GM21529 (cell line): ENCODE data around the gene MRPL12.

Source experiments
- ATAC-seq: cut with Tn5 transposase; IDR thresholded peaks from one replicate; pipeline ENCODE4 v1.9.1; 2021; ENCODE audit not compliant: unreplicated experiment

Gene MRPL12

DNA sequence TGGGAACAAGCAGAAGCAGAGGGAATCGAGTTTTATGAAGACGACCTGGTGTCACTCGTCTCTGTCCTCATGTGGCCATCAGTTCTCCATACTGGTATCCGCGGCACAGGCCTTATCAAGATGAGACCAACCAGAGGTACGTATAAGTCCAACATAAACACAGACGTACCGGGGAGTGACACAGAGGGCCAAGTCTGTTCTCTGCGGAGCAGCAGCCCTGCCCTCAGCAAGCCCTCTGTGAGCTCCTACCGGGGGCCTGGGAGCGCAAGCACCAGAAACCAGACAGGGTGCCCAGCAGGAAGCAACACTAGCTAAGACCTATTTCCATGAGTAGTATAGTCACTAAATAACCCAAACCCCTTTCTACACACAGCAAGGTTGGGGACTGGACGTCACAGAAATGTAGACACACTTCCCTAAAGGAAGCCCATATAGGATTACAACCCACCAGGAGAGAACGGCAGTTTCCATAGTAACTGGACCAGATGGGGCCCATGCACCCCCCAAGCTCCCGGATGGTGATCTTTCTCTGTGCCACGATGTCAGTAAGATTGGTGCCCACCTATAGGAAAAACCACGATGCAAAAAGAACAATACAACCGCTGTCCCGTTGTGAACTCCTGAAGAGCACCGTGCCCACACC lies 20.5 kb upstream of the MRPL12 start:
- ATAC-seq: no peak

DNA sequence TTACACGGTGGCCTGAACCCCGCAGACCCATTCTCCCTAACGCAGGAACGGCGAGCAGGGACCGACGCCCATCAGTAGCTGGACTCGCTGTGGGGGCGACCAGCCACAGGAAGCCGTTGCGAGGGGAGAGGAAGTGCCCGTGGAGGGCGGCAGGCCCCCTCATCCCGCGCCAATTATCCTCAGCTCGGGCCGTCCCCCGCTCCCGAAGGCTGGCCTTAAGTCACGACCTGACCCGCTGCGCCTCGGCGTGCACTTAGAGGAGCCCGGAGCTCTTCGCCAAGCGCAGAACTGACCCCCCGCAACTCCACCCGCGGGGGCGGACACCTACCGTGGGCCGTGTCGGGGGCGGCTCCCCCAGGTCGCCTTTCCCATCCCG lies 20.0 kb upstream of the MRPL12 start:
- ATAC-seq: peak; percentile 27

DNA sequence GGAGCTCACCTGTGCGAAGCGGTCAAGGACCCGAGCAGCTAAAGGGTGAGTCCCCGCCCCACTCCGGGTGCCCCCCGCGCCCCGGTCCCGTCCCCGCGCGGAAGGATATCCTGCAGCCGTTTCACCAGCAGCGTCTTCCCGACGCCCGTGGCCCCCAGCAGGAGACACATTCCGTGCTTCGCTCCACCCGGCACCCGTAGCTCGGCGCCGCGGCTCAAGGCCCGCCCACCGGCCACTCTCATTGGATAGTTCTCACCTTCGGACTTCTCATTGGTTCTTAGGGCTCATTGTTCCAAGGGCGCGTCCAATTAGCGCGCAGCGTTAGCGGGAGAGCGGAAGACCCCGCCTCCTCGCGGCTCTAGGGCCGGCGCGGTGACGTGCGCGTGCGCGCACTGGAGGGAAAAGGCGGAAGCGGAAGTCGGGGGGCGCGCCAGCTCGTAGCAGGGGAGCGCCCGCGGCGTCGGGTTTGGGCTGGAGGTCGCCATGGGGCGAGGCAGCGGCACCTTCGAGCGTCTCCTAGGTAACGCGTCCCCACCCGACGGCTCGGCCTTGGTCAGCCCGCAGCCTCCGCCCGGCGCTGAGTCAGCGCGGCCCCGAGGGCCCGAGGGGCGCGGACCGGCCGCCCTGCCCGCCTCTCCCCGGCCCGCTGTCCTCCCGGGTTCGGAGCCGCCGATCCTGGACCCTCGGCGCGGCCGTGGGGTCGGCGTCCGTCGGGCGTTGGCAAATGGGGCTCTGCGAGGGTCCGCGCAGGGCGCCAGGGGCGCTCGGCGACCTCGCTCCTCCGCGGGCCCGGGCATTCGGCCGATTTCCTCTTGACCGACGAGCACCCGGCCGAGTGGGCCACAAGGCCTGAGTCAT lies 19.4 kb upstream of the MRPL12 start, which contains the start of the genes ARL16 and HGS:
ARL16 (minus strand) TSS at position 214 of the 858 bp plus-strand sequence; CDS start at position 170, 44 bp downstream.
HGS (plus strand) TSS at position 428 of the 858 bp plus-strand sequence; CDS start at position 484, 56 bp downstream.
- peak; percentile 89 for ATAC-seq

DNA sequence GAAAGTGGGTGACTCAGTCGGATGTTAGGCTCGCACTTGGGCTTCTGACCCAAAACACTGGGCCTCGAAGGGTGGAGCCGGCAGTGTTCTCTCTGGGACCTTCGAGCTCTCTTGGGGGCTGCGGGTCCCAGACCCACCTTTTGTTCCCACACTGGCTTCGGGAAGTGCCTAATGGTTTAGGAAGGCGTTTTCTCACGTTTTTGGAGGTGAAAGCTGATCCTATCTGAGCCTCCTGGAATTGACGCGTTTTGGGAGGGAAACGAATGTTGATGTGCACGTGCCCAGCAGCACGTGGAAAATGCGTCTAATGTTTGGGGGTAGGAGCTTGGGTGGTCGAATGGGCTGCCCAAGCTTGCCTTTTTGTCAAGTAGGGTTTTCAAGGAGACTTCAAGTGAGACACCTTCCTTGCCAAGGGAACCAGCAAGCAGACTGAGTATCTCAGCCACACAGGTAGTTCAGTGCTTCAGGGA lies 18.7 kb upstream of the MRPL12 start:
- no peak for ATAC-seq

DNA sequence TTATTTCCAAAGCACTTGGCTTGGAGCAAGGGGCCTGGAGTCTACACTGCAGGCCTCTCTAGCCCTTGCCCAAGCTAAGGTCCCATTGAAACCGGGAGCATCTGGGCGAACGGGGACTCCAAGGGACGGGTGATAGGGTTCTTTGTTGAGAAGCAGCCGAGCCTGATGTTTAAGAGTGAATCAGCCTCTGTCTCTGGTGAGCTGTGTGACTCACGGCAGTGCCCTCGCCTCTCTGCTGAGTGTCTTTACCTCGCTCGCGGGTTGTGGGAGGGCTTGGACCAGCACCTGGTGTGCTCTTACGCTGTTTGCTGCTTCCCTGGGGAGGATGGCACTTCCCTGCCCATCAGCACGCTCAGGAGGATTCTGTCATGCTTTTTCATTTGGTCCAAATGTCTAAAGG lies 18.1 kb upstream of the MRPL12 start:
- ATAC-seq: no peak

DNA sequence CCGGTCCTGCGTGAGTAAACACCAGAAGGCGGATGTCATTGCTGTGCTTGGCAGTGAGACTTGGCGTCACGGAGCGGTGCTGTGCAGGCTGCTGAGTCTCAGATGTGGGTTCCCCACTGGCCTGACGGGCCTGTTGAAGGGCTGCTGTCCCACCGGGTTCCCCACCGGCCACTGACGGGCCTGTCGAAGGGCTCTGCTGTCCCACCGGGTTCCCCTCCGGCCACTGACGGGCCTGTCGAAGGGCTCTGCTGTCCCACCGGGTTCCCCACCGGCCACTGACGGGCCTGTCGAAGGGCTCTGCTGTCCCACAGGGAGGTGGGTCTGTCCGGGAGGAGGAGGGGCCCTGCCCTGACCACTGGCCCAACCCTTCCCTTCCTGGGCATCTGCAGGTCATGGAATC lies 16.6 kb upstream of the MRPL12 start:
- ATAC-seq: no peak

DNA sequence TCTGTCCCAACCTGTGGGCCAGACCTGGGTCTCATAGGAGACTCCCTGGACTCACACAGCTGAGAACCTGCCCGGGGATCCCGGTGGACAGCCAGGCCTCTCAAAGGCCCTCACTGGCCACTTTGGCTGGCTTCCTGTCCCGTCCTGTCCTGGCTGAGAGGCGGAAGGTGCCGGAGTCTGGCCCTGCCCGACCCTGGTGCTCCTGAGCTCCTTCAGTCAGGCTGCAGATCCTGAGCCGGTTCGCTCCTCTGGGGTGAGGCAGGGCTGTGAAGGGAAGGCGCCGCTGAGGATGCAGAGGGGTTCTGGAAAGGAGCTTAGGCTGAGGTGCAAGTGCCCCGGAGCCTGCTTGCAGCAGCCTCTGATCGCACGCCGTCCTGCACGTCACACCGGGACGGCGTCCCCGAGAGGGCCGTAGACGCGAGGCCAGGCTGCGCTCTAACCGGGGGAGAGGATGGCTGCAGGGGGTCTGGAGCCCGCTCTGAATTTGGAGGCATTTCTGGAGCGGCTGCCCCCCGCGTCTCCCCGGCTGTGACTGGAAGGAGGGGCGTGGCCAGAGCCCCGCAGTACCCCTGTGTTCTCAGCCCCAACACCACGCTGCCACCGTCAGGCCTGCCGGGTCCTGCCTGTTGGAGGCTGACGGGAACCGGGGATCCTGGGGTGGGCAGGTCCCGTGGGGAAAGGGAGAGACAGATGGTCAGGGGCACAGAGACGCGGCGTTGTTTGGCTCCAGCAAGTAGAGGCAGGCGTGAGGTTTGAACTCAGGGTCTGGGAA lies 15.2 kb upstream of the MRPL12 start:
- ATAC-seq: no peak

DNA sequence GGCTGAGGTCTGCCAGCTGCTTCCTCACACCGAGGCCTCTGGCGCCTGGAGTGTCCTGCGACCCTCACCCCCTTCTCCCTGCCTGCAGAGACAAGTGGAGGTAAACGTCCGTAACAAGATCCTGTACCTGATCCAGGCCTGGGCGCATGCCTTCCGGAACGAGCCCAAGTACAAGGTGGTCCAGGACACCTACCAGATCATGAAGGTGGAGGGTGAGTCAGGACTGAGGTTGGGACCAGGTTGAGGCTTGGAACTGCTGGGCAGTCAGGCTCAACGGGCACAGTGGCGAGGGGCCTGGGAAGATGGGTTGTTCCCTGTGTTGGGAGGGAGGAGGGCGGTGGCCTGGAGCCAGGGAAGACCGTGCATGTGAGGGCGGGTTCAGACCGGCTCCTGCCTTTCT lies 14.6 kb upstream of the MRPL12 start:
- no peak for ATAC-seq

DNA sequence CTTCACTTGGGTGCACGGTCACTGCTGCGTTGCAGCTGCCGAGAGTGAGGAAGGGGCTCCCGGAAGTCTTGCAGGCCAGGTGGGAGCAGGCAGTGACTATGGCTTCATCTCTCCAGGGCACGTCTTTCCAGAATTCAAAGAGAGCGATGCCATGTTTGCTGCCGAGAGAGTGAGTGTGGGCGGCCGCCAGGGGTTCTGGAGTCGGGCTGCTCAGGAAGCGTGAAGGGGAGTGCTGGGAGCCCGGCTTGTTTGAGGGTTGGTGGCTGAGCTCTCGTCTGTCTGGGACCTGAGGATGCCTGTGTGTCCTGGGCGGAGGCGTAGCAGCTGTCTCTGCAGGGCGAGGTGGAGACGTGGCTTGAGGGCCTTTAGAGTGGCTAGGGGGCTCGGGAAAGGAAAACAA lies 13.1 kb upstream of the MRPL12 start:
- no peak for ATAC-seq

DNA sequence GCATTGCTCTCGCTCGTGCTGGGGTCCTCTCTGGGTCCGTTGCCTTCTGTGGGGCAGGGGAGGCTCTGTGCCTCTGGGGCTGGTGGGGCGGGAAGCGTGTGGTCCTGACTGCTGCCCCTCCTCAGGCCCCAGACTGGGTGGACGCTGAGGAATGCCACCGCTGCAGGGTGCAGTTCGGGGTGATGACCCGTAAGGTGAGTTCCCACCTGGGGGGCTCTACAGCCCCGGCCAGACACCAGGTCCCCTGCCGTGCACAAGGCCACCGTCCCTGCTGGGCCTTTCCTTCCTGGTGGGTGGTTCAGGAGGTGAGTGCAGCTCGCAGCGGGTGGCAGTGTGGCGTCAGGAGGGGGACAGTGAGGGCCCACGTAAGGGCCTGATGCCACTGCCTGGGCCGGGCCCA lies 12.6 kb upstream of the MRPL12 start:
- no peak for ATAC-seq

DNA sequence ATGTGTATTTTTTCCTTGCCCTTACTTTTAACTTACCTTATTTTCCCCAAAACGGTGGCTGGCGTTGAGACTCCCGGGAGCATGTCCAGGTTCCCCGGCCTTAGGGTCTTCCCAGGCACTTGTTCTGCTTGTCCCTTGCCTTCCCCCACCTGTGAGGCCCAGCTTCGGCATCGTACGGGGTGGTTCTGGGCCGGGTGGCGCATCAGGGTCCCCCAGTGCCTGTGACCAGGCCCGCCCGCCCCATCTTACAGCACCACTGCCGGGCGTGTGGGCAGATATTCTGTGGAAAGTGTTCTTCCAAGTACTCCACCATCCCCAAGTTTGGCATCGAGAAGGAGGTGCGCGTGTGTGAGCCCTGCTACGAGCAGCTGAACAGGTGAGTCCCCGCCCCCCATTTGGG lies 12.0 kb upstream of the MRPL12 start:
- ATAC-seq: no peak

DNA sequence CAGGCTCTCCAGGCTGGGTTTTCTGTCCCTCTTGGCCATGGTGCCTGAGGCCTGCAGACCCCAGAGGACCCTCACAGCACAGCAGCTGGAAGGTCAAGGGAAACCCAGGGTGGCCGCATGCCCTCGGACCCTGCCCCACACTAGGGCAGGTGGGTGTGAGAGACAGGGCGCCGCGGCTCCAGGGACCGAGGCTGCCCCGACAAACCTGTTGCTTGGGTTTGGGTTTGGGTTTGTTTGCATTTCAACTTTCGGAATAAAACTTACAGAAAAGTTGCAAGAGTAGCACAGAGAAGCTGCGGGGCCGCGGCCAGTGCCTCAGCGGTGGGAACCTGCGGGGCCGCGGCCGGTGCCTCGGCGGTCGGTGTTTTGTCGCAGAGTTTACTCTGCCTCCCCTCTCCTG lies 11.6 kb upstream of the MRPL12 start:
- ATAC-seq: no peak

DNA sequence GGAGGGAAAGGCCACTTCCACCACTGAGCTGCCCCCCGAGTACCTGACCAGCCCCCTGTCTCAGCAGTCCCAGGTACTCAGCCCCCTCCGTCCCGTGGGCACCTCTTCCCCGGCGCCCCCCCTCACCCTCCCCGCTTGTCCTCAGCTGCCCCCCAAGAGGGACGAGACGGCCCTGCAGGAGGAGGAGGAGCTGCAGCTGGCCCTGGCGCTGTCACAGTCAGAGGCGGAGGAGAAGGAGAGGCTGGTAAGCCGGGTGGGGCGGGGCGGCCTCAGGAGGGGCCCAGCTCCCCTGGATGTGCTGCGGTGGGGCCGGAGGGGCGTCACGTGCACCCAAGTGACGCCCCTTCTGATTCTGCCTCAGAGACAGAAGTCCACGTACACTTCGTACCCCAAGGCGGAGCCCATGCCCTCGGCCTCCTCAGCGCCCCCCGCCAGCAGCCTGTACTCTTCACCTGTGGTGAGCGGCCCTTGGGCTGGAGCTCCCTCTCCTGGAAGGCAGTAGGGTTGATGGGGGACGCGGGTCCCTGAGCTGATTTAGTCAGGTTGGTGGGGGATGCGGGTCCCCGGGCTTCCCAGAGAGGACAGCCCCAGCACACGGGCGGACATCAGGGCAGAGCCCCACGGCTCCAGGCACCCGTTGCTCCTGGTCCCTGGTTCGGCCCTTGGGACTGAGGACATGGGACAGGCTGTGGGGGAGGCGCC lies 9.5 kb upstream of the MRPL12 start:
- ATAC-seq: no peak

DNA sequence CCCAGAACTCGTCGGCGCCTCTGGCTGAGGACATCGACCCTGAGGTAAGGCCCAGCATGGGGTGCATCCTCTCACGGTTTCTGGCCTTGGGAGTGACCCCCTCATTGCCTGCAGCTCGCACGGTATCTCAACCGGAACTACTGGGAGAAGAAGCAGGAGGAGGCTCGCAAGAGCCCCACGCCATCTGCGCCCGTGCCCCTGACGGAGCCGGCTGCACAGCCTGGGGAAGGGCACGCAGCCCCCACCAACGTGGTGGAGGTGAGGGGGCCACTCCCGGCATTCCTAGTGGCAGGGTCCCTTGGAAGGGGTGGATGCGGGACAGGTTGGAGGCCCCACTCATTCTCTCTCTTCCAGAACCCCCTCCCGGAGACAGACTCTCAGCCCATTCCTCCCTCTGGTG lies 8.4 kb upstream of the MRPL12 start:
- ATAC-seq: no peak

DNA sequence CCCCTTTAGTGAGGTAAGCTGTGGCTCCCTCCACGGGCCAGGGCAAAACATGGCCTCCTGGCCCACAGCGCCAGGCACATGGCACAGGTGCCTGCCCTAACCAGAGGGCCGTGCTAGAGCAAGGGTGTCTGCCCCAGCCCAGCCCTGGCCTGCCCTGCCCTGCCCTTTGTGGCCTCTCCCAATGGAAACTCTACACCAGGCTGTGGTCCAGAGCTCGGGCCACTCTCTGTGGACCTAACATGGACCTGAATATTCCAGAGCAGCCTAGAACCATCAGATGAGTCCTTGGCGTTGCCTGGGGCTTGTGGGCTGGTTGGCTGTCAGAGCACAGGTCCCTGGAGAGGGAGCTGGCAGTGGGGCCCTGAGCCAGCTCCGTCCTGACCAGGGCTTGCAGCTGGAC lies 8.0 kb upstream of the MRPL12 start:
- ATAC-seq: no peak

DNA sequence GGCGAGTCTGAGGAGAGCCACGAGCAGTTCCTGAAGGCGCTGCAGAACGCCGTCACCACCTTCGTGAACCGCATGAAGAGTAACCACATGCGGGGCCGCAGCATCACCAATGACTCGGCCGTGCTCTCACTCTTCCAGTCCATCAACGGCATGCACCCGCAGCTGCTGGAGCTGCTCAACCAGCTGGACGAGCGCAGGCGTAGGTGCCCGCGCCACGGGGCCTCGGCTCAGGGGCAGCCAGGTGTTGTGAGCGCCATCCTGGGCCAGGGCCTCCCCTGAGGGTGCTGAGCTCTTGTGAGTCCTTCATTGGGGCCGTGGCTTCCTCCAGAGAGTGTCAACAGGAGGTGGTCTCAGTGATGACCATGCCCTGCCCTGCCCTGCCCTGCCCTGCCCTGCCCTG lies 7.4 kb upstream of the MRPL12 start:
- ATAC-seq: no peak

DNA sequence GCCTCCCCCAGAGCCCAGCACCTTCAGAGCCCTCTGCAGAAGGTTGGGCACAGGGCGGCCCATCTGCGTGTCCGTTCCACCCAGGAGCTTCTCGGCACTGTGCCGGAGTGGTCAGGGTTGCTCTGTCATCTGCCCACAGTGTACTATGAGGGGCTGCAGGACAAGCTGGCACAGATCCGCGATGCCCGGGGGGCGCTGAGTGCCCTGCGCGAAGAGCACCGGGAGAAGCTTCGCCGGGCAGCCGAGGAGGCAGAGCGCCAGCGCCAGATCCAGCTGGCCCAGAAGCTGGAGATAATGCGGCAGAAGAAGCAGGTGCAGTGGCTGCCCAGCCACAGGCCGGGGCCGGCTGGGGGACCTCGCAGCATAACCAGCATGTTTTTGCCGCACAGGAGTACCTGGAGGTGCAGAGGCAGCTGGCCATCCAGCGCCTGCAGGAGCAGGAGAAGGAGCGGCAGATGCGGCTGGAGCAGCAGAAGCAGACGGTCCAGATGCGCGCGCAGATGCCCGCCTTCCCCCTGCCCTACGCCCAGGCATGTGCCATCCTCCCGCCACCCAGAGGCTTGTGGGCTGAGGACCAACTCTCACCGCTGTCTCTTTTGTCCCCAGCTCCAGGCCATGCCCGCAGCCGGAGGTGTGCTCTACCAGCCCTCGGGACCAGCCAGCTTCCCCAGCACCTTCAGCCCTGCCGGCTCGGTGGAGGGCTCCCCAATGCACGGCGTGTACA lies 6.8 kb upstream of the MRPL12 start:
- no peak for ATAC-seq

DNA sequence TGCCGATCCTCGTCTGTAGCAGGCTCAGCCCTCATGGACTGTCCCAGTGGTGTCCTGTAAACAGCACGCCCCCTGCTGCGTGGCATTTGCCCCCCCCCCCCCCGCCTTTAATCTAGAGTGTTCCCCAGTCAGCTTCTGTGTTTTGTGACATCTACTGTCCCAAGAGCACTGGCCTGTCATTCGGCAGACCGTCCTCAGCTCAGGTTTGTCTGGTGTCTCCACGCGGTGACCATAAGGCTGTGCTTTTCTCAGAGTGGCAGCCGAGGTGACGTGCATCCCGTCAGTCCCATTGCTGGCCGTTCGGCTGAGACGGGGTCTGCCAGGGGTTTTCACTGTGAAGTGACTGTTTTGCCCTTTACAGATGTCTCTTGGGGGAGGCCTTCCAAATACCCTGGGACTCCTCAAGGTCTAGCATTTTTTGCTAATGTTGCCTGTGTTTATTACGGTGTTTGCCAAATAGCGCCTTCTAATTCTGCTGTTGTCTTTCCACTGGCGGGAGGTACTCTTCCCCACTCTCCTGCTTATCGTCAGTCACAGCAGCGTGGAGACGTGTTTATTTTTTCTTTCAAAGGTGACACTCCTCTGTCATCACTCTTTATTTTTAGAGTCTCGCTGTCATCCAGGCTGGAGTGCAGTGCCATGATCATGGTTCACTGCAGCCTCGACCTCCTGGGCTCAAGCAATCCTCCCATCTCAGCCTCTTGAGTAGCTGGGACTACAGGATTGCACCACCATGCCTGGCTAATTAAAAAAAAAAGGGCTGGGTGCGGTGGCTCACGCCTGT lies 5.7 kb upstream of the MRPL12 start:
- no peak for ATAC-seq
